GM21825 (cell line): ENCODE measurements around the gene HPCAL1.

Experiments used
- ATAC-seq: cut with Tn5 transposase; IDR thresholded peaks from one replicate; pipeline ENCODE4 v1.9.1; 2021; ENCODE audit warnings: mild to moderate bottlenecking, moderate library complexity; ENCODE audit not compliant: unreplicated experiment

The HPCAL1 gene

DNA sequence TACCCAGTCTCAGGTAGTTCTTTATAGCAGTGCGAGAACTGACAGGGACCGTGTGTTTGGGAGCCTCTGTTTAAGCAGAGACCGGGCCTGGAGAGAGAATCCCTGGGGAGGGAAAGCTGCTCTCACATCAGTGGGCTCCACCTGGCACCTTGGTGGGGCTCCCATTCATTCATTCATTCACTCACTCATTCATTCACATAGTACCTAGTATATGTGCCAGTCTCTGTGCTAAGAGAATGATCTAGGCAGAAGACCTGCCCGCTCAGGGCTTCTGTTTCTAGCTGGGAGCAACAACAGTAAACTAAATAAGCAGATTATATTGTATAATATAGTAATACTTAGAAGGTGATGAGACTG is 17.8 kb downstream of the HPCAL1 start:
- ATAC-seq: no peak

DNA sequence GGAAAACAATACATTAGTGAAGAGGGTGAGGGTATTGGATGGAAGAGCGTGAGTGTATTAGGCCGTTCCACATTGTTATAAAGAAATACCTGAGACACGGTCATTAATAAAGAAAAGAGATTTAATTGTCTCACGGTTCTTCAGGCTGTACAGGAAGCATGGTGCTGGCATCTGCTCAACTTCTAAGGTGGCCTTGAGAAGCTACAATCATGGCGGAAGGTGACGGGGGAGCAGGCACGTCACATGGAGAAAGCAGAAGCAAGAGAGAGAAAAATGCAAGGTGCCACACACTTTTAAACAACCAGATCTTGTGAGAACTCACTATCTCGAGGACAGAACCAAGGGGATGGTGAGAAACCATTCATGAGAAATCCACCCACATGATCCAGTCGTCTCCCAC is 18.2 kb downstream of the HPCAL1 start:
- ATAC-seq: no peak

DNA sequence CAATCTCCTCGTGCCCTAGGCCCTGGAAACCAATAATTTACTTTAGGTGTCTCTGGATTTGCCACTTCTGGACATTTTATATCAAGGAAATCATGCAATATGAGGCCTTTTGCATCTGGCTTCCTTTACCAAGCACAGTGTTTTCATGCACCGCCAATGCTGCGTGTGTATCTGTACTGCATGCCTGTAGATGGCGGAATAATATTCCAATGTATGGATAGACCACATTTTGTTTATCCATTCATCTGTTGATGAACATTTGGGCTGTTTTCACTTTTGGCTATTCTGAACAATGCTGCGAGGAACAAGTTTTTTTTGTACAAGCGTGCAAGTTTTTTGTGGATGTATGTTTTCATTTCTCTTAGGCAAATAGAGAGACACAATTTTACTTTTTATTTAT is 18.9 kb downstream of the HPCAL1 start:
- no peak for ATAC-seq

DNA sequence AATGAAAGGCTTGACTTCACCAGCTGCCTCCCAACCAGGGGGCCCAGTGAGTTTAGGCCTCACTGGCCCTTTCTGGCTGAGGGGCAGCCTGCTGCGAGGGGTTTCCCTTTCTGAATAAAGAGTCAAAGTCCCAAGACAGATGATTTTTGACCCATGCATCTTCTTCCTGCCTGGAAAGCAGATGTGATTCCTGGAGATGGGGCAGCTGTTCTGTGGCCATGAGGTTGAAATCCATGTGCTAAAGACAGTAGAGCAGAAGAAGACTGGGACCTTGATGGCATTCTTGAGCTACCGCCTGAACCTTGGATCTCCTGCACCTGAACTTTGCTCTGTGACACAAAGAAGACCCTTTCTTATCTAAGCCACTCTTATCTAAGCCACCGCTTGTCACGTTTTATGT is 19.8 kb downstream of the HPCAL1 start:
- no peak for ATAC-seq

DNA sequence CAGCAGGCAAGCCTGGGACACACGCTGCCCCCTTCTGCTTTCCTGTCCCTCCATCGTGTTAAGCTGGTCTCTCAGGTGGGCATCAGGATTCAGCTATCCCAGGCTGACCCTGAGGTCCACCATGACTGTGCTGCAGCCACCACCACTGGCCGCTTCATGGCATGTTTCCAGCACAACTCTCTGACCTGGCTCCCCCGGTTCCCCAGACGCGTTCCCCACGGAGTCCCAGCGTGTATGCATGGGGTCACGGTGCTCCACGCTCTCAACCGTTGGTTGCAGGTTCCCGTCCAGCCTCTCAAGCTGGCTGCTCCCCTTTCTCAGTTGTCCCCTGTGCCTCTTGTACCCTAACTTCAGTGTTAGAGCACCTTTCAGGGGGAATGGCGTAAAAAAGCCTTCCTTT is 20.3 kb downstream of the HPCAL1 start:
- ATAC-seq: no peak

DNA sequence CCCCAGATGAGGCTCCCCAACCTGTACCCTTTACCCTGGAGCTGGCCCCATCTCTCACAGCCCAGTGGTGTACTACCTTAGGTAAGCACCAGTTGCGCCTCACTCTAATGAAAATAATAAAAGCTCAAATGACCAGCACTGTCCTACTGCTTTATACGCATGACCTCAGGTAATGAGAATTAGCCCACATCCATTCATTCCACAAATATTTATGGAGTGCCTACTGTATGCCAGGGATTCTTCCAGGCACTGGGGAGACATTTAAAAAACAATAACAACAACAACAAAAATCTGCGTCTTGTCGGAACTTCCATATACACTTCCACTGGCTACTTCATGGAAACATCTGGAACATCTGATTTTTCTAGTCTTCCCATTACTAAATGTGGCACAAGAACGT is 20.8 kb downstream of the HPCAL1 start:
- ATAC-seq: no peak

DNA sequence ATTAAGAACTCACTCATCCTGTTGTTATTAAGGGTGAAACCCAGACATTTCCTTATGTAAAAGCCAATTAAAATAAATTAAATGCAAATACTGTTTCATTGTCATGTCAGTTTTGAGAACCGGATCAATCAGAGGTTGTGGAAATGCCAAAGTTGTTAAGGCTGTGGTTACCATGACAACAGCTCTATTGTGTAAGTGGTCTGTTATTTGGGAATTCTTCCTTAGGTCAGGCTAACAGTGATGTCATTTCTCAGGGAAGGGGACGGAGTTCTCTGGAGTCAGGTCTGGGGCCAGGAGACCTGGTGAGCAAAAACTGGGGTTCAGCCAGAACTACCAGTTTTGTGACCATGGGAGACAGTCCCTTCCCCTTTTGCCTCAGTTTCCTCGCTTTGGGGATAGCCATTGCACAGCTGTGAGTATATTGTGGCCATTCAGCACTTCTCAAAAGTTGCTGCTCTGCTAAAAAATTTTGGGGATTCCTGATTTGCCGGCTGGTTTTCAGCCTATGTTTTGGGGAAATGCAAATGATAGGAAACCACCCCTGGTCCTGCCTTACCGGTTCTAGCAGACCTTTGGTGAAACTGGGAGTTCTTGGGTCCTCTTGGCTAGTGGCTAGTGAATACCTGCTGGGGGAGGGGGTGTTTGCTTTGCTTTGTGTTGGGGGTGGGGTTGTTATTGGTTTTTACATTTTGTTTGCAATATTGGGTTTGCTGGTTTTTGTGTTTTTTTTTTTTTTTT is 21.6 kb downstream of the HPCAL1 start:
- ATAC-seq: no peak

DNA sequence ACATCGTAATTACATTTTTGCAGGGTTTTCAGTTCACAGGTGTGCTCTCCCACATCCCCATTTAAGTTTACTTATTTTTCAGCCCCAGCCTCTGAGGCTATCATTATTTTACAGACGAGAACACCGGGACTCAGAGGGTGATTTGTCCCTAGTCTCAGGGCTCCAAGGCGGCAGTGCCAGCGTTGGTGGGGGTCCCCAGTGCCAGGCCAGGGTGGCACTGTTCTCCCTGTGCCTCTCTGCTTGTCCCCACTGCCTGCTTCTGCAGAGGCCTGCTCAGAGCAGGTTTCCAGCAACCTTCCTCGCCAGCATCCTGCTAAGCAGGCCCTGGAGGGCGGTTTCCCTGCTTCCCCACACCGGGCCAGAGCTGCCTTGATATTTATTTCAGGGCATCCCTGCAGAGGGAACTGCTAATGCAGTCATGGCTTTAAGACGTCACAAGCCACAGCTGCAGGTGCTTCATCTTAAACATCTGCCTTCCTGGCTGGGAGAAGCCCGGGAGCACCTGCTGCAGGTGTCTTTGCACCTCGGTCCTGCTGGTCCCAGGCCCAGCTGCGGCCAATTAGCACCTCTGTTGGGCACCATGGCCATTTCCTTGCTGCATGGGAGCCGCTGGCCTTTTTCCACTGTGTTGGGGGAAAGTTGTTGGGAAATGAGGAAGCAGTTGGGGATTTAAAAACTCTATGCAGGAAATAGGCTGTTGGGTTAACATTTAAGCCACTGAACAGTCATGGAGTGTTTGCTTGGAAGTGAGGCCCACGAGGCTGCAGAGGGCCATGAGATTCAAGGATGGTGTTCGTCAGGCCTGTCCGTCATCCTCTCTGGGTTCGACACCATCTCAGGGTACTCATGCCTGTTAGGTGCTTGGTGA is 22.8 kb downstream of the HPCAL1 start:
- ATAC-seq: no peak

DNA sequence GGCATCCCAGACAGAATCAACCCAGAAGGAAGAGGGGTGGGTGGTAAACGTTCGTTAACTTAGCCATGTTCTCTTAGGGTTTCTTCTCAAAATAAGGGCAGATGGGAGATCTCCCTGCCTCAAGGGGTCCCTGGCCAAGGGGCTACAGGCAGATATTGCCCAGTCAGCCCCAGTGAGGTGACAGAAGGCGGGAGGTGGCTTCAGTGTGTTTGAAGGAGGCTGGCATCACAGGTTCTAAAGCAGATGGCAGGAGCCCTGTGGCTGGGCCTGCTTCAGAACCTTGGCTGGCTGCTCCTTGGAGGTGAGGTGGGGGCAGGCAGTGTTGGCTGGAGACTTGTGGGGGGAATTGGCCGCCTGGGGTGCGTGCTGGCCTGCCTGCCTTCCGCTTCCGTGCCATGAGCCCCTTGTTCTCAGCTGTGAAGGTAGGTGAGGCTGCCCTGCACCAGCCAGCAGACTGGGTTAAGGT is 23.5 kb downstream of the HPCAL1 start:
- ATAC-seq: no peak

DNA sequence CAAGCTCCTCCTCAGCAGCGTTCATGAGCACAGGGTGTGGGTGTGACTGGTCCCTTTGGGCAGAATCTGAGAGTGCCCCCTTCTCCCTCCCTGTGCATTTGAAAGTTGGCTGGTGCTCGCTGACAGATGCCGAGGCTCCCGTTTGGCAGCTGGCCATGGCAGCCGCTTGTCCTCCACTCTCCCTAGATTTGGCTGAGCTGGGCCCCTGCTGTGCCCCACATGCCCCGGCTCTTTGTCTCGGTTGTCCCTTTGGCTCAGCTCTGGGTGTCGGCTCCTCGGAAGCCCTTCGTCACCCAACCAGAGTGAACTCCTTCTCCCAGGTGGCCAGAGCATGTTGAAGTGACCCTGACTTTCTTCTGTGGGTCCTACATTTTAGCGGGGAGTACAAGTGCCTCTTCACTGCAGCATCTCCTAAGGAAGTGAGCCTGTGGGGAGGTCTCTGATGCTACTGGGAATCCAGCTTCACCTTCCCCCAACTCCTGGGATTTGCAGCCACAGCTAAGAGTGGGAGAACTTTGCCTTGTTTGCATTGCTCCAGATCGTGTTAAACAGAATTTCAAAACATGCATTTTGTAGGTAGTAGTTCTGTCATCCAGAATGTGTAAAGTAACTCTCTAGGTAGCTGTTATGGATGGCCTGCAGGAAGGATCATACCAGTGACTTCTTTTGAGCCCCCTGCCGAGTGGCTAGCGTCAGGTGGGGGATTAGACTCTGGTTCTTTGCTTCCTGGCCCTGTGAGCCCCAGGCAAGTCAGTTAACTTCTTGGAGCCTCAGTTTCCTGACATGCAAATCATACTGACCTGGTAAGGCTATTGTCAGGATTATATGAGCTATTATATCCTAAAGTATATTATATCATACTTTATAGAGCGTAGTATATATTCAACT is 24.2 kb downstream of the HPCAL1 start:
- no peak for ATAC-seq

GRCh38 chr2:10327896-10328669 is 25.4 kb downstream of the HPCAL1 start:
- ATAC-seq: no peak

DNA sequence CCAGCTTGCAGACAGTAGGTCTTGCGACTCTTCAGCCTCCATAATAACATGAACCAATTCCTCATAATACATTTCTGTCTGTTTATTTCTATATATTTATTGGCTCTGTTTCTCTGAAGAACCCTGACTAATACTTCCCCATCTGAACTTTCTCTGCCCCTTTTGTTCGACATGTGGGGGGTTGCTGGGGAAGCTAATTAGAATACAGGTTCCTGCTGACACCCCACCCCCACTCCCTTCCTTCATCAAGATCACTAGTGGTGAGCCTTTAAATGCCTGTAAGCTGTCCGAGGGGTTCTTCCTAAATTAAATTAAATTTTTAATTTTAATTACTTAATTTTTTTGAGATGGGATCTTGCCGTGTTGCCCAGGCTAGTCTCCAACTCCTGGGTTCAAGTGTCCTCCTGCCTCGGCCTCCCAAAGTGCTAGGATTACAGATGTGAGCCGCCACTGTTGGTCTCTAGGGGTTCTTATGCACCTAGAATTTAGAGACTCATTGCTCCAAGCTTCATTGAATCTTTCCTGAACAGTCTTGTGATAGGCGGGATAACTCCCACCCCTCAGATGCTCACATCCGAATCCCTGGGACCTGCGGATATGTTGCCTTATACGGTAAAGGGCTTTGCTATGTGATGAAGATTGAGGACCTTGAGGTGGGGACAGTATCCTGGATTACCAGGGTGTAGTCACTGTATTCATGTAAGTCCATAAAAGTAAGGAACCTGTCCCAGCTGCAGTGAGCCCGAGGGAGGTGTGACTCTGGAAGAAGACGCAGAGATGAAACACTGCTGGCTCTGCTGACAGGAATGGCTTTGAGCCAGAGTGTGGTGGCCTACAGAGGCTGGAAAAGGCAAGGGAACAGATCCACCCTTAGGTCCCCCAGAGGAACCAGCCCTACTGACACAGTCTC is 26.2 kb downstream of the HPCAL1 start:
- ATAC-seq: no peak

DNA sequence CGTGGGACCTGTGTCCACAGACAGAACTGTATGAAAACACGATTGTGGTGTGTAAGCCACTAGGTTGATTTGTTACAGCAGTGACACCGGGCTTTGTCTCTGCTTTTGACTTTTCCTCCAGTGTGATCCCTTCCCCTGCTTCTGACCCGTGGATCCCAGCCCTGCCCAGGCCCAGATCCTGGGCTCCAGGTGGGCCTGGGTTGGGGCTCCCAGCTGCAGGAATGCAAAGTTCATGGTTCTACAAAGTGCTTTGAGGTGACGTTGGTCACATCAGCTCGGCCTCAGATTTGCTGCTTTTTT is 26.8 kb downstream of the HPCAL1 start:
- no peak for ATAC-seq

- no peak for ATAC-seq
Observed at GRCh38 chr2:10329880-10330699, 27.4 kb downstream of the HPCAL1 start.

GRCh38 chr2:10330700-10331026 is 28.0 kb downstream of the HPCAL1 start:
- ATAC-seq: no peak

- ATAC-seq: peak; percentile 66
Observed at GRCh38 chr2:10331027-10331701, 28.5 kb downstream of the HPCAL1 start.

DNA sequence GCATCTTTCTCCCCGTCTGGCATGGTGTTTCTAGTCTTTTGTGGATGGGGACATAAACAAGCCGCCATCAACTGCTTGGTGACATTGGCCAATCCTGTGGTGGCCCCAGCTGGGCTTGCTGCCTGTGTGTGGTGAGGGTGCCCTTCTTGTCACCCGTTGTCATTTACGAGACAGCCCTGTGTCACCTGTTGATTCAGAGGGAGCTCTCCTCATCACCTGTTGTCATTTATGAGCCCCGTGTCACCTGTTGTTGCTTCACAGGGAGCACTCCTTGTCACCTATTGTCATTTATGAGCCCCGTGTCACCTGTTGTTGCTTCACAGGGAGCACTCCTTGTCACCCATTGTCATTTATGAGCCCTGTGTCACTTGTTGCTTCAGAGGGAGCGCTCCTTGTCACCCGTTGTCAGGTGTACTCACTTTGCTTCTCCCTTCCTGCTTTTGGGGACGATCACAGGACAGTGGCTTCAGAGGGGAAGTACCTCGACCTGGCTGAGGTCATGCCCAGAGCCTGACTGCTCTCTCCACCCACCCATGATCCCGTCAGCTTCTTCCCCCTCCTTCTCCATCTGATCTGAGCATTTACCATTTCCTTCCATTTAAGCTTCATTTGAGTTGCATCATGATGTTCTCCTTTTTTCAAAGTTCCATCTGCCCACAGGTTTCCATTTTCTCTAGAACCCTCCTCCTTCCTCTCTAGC is 29.1 kb downstream of the HPCAL1 start:
- ATAC-seq: peak; percentile 73
